GM12878 (cell line): Measurements from ENCODE around the gene SPHKAP. TPM values are rescaled to one million over a fixed set of nuclear protein-coding genes. Genes with fewer than 3 reads are reported as not detected.

Experiments
- ATAC-seq: fragments of 200-7000 bp; cut with Tn5 transposase; 3 replicates; pipeline ENCODE4 v1.9.1; 2020; ENCODE audit warnings: mild to moderate bottlenecking, moderate library complexity
- BruUV-seq: library from RNA; stranded (reverse); fragments of 400-500 nt; replicated peaks from 2 replicates; lab custom pipeline; 2021; lab: Mats Ljungman, UMichigan
- CTCF ChIA-PET: fragments of 300-600 bp; sonication (Branson Sonifier 250); formaldehyde crosslinking; extraction: SDS; loops from one replicate; lab custom pipeline; 2021; ENCODE audit warnings: inconsistent platforms; lab: Yijun Ruan, JAX
- POLR2A ChIA-PET: fragments of 350-600 bp; formaldehyde crosslinking; extraction: SDS; loops from one replicate; lab custom pipeline; 2021; ENCODE audit warnings: inconsistent platforms; lab: Charles Lee
- RAD21 ChIA-PET: fragments of 300-600 bp; sonication (Branson Sonifier 250); formaldehyde crosslinking; loops from one replicate; lab custom pipeline; 2023; ENCODE audit warnings: antibody characterized with exemption; ENCODE audit not compliant: unreplicated experiment; lab: Charles Lee
- SMC1A ChIA-PET: fragments of 300-600 bp; sonication (Branson Sonifier 250); formaldehyde crosslinking; loops from one replicate; lab custom pipeline; 2023; ENCODE audit not compliant: unreplicated experiment, uncharacterized antibody; lab: Charles Lee
- DNase-seq: peaks from one replicate; pipeline ENCODE4 v3.0.0-alpha.2; 2011; ENCODE audit warnings: low read depth, low spot score
- FAIRE-seq: peaks from 3 replicates; lab custom pipeline; 2011; peaks lifted over from hg19 to GRCh38; lab: Jason Lieb, UNC
- H2AFZ ChIP-seq: 2 replicates; pipeline ENCODE4 v1.6.0; 2011; ENCODE audit warnings: low read depth, low read length, control low read depth; ENCODE audit not compliant: control insufficient read depth
- H3K27ac ChIP-seq: 2 replicates; pipeline ENCODE4 v1.5.1; 2011; ENCODE audit warnings: control low read depth; ENCODE audit not compliant: control insufficient read depth, insufficient read depth
- H3K27me3 ChIP-seq, 2 experiments: replicated peaks in 1 of 2; 2 replicates each; pipeline versions ENCODE4 v1.6.0 to v1.6.1; 2011; ENCODE audit warnings: low read length in 1 of 2; ENCODE audit not compliant: control insufficient read depth in 2 of 2, insufficient read depth in 2 of 2
- H3K36me3 ChIP-seq, 2 experiments: 2 replicates each; pipeline ENCODE4 v1.5.1; 2011; ENCODE audit warnings: low read length in 1 of 2; ENCODE audit not compliant: control insufficient read depth in 2 of 2, insufficient read depth in 2 of 2
- H3K4me1 ChIP-seq: 2 replicates; pipeline ENCODE4 v1.6.1; 2011; ENCODE audit warnings: mild to moderate bottlenecking, low read length, moderate library complexity, mixed read lengths; ENCODE audit not compliant: control insufficient read depth, insufficient read depth
- H3K4me2 ChIP-seq: 2 replicates; pipeline ENCODE4 v1.6.0; 2011; ENCODE audit warnings: control low read depth; ENCODE audit not compliant: control insufficient read depth, insufficient read depth
- H3K4me3 ChIP-seq: fragments of 200-600 bp; sonication (generic); 2 replicates; pipeline ENCODE4 v1.5.1; 2016
- H3K79me2 ChIP-seq: 2 replicates; pipeline ENCODE4 v1.6.0; 2011; ENCODE audit warnings: low read length; ENCODE audit not compliant: control insufficient read depth, insufficient read depth
- H3K9ac ChIP-seq: 2 replicates; pipeline ENCODE4 v1.8.0; 2011; ENCODE audit warnings: low read length, control low read depth, mixed read lengths; ENCODE audit not compliant: control insufficient read depth, insufficient read depth
- H3K9me3 ChIP-seq: replicated peaks from 3 replicates; pipeline ENCODE4 v1.5.1; 2011; ENCODE audit warnings: mild to moderate bottlenecking, low read length; ENCODE audit not compliant: control insufficient read depth, insufficient read depth
- H4K20me1 ChIP-seq: 2 replicates; pipeline ENCODE4 v1.6.0; 2011; ENCODE audit not compliant: control insufficient read depth, insufficient read depth
- CBX5 ChIP-seq: sonication (generic); IDR thresholded peaks from 2 replicates; pipeline ENCODE4 v1.6.1; 2016; ENCODE audit warnings: low read depth, moderate library complexity, mild to moderate bottlenecking, inconsistent platforms
- CREM ChIP-seq: IDR thresholded peaks from 2 replicates; pipeline ENCODE4 v1.6.1; 2014; ENCODE audit warnings: antibody characterized with exemption, low read depth
- EGR1 ChIP-seq, 2 experiments: IDR thresholded peaks; 1 replicate in 1 of 2; 2 replicates in 1 of 2; pipeline ENCODE4 v1.6.1; 2011 to 2012; ENCODE audit warnings: low read depth in 2 of 2, low read length in 2 of 2, borderline replicate concordance in 1 of 2, mild to moderate bottlenecking in 1 of 2, moderate library complexity in 1 of 2
- GATAD2B ChIP-seq: fragments of 450-650 bp; conservative IDR thresholded peaks from 2 replicates; pipeline ENCODE4 v1.6.1; 2017; ENCODE audit warnings: low read depth, mild to moderate bottlenecking, moderate library complexity
- HCFC1 ChIP-seq: fragments of 150-350 bp; IDR thresholded peaks from 2 replicates; pipeline ENCODE4 v1.6.1; 2014; ENCODE audit warnings: low read length
- HDAC2 ChIP-seq: fragments of 200-600 bp; sonication (generic); IDR thresholded peaks from 2 replicates; pipeline ENCODE4 v1.6.1; 2017
- HDAC6 ChIP-seq: fragments of 200-600 bp; sonication (generic); IDR thresholded peaks from one replicate; pipeline ENCODE4 v1.8.0; 2017; ENCODE audit warnings: antibody characterized with exemption; ENCODE audit not compliant: unreplicated experiment
- PAX8 ChIP-seq: fragments of 450-650 bp; IDR thresholded peaks from 2 replicates; pipeline ENCODE4 v1.6.1; 2017; ENCODE audit warnings: mild to moderate bottlenecking, moderate library complexity
- PML ChIP-seq: IDR thresholded peaks from 2 replicates; pipeline ENCODE4 v1.6.1; 2012; ENCODE audit warnings: low read length, inconsistent platforms
- POLR2A ChIP-seq: IDR thresholded peaks from 2 replicates; pipeline ENCODE4 v1.6.1; 2011; ENCODE audit warnings: low read depth, mild to moderate bottlenecking, low read length
- RELA ChIP-seq: fragments of 450-650 bp; IDR thresholded peaks from 2 replicates; pipeline ENCODE4 v1.8.0; 2014; ENCODE audit warnings: borderline replicate concordance; ENCODE audit not compliant: partially characterized antibody
- SMARCA5 ChIP-seq: fragments of 450-650 bp; IDR thresholded peaks from 2 replicates; pipeline ENCODE4 v1.6.1; 2017; ENCODE audit warnings: mild to moderate bottlenecking
- SP1 ChIP-seq: IDR thresholded peaks from one replicate; pipeline ENCODE4 v1.6.1; 2011; ENCODE audit warnings: low read depth, low read length
- TCF3 ChIP-seq: IDR thresholded peaks from 2 replicates; pipeline ENCODE4 v1.6.1; 2012; ENCODE audit warnings: low read depth, mild to moderate bottlenecking, low read length, borderline replicate concordance; ENCODE audit not compliant: insufficient read depth
- ZNF217 ChIP-seq: fragments of 450-650 bp; IDR thresholded peaks from 2 replicates; pipeline ENCODE4 v1.6.1; 2017; ENCODE audit warnings: antibody characterized with exemption, mild to moderate bottlenecking
- ZNF274 ChIP-seq: IDR thresholded peaks from one replicate; pipeline ENCODE4 v1.8.0; 2011; ENCODE audit not compliant: insufficient read length, insufficient read depth
- WGBS: methylation state at CpG from one replicate; pipeline ENCODE4 v1.1.6; 2016; ENCODE audit warnings: low lambda C conversion rate; ENCODE audit not compliant: insufficient replicate concordance, insufficient coverage; ENCODE audit errors: missing lambda C conversion rate; 5-methylcytosine and 5-hydroxymethylcytosine counted together
- in situ Hi-C: fragments of 300-500 bp; cut with MboI; formaldehyde crosslinking; loops from 9 replicates; pipeline ENCODE4 v1.14.3; 2018; ENCODE audit warnings: mixed read lengths
- intact Hi-C: fragments of 100-400 bp; cut with micrococcal nuclease; formaldehyde crosslinking; loops from one replicate; pipeline ENCODE4 v1.14.2; 2022; ENCODE audit not compliant: unreplicated experiment
- polyA plus RNA-seq, 11 experiments: library from polyadenylated mRNA; depleted of rRNA in 4 of 11; unstranded in 6 of 11; stranded (reverse) in 5 of 11; fragments of >200 nt; fragmentation: Nextera tagmentation in 4 of 11; fragmentation: Illumina TruSeq in 1 of 11; extraction: Ambion mirVana in 4 of 11; extraction: Trizol in 1 of 11; gene quantifications; 1 replicate in 1 of 11; 2 replicates in 10 of 11; pipeline versions ENCODE4 v1.2.1 to v1.2.3, GENCODE V29; 2011 to 2016; ENCODE audit warnings: inconsistent platforms in 2 of 11, missing spikeins in 2 of 11, low read depth in 1 of 11
- total RNA-seq, 4 experiments: library from RNA; depleted of rRNA in 3 of 4; stranded (reverse); fragments of >200 nt in 3 of 4; fragmentation: Illumina TruSeq in 1 of 4; extraction: Trizol in 1 of 4; gene quantifications; 2 replicates each; pipeline versions ENCODE4 v1.2.1 to v1.2.3, GENCODE V29; 2013 to 2021
- TF ChIP-seq, protein P1 (sequence below): IDR thresholded peaks from 2 replicates; pipeline ENCODE4 v1.6.1; 2012; ENCODE audit warnings: mild to moderate bottlenecking, low read depth, low read length
- TF ChIP-seq, protein P2 (sequence below): IDR thresholded peaks from 2 replicates; pipeline ENCODE4 v1.6.1; 2012; ENCODE audit warnings: low read depth, low read length, improper control_type of control experiment
- TF ChIP-seq, protein P3 (sequence below): fragments of 450-650 bp; IDR thresholded peaks from 2 replicates; pipeline ENCODE4 v1.6.1; 2017; ENCODE audit warnings: mild to moderate bottlenecking

SPHKAP gene
- total and polyA plus RNA-seq, 10 of the 15 experiments (the other 5 are each of a cell fraction or from before 2014, with no cell fraction given) = 0.03 TPM; not detected in 9

DNA sequence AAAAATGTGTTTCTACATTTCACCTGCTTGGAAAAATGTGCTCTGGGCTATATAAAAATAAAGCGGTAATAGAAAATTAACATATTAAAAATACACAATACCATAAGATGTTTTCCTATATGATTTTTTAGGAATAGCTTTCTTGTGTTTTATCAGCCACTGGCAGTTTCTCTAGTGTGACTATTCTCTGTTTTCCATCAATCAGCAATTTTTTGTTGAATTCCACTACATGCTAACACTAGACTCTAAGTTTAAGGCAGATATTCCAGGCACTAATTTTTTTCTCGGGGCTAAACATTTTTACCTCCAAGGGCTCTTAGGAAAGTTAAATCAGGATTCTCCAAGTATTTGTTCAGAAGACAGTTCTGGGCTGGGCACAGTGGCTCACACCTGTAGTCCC lies 140.5 kb downstream of the SPHKAP start:
- ChIA-PET SMC1A (interaction anchor here (1.3 to 1.4 kb wide), 2 partner anchors 57 to 617 kb away, joined by 3 read pairs; no protein-coding TSS in a partner anchor), POLR2A (no interaction called here), CTCF (interaction anchor here (0.6 to 3.2 kb wide), 6 partner anchors 9 to 619 kb away, joined by 3 to 10 read pairs (median 4); no protein-coding TSS in a partner anchor), RAD21 (interaction anchor here (1.1 kb wide), 1 partner anchor 279 kb away, joined by 3 read pairs; no protein-coding TSS in a partner anchor)
- no peak overlapping the region for H3K27ac ChIP-seq
- no peak overlapping the region for H3K9ac ChIP-seq
- FAIRE-seq (no peak), DNase-seq (no peak), ATAC-seq (no peak)
- H3K4me1 ChIP-seq = no peaks in the 10 kb centered on the region
- no peaks in the 10 kb centered on the region for H3K9me3 ChIP-seq
- H3K4me3 ChIP-seq = no peak overlapping the region
- H4K20me1 ChIP-seq = no peaks in the 10 kb centered on the region
- no peaks in the 10 kb centered on the region for H3K79me2 ChIP-seq
- H3K36me3 ChIP-seq = no peaks in the 10 kb centered on the region
- H3K4me2 ChIP-seq = no peak overlapping the region
- H3K27me3 ChIP-seq = no peaks in the 10 kb centered on the region
- intact Hi-C loops (no loop called here), in situ Hi-C loops (no loop called here)
- WGBS = 86% methylated on average over 2 of the region's 2 CpGs
- BruUV-seq = no TSS peak
- H2AFZ ChIP-seq = no peak overlapping the region
- TF ChIP-seq PML (no peak), POLR2A (no peak), HDAC2 (no peak), RELA (no peak), CBX5 (no peak), CREM (no peak), HCFC1 (no peak), EGR1 (IDR thresholded peaks at IDR 0.05; ENCODE audit: borderline replicate concordance in 1 of 2, low read depth in 2 of 2, low read length in 2 of 2) (no peak), HDAC6 (no peak), GATAD2B (no peak), ZNF217 (no peak), TCF3 (no peak), PAX8 (no peak), SP1 (no peak), SMARCA5 (no peak), ZNF274 (no peak)
- TF ChIP-seq, protein P1, sequence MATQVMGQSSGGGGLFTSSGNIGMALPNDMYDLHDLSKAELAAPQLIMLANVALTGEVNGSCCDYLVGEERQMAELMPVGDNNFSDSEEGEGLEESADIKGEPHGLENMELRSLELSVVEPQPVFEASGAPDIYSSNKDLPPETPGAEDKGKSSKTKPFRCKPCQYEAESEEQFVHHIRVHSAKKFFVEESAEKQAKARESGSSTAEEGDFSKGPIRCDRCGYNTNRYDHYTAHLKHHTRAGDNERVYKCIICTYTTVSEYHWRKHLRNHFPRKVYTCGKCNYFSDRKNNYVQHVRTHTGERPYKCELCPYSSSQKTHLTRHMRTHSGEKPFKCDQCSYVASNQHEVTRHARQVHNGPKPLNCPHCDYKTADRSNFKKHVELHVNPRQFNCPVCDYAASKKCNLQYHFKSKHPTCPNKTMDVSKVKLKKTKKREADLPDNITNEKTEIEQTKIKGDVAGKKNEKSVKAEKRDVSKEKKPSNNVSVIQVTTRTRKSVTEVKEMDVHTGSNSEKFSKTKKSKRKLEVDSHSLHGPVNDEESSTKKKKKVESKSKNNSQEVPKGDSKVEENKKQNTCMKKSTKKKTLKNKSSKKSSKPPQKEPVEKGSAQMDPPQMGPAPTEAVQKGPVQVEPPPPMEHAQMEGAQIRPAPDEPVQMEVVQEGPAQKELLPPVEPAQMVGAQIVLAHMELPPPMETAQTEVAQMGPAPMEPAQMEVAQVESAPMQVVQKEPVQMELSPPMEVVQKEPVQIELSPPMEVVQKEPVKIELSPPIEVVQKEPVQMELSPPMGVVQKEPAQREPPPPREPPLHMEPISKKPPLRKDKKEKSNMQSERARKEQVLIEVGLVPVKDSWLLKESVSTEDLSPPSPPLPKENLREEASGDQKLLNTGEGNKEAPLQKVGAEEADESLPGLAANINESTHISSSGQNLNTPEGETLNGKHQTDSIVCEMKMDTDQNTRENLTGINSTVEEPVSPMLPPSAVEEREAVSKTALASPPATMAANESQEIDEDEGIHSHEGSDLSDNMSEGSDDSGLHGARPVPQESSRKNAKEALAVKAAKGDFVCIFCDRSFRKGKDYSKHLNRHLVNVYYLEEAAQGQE = no peak
- TF ChIP-seq, protein P2, sequence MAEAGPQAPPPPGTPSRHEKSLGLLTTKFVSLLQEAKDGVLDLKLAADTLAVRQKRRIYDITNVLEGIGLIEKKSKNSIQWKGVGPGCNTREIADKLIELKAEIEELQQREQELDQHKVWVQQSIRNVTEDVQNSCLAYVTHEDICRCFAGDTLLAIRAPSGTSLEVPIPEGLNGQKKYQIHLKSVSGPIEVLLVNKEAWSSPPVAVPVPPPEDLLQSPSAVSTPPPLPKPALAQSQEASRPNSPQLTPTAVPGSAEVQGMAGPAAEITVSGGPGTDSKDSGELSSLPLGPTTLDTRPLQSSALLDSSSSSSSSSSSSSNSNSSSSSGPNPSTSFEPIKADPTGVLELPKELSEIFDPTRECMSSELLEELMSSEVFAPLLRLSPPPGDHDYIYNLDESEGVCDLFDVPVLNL = no peak
- TF ChIP-seq, protein P3, sequence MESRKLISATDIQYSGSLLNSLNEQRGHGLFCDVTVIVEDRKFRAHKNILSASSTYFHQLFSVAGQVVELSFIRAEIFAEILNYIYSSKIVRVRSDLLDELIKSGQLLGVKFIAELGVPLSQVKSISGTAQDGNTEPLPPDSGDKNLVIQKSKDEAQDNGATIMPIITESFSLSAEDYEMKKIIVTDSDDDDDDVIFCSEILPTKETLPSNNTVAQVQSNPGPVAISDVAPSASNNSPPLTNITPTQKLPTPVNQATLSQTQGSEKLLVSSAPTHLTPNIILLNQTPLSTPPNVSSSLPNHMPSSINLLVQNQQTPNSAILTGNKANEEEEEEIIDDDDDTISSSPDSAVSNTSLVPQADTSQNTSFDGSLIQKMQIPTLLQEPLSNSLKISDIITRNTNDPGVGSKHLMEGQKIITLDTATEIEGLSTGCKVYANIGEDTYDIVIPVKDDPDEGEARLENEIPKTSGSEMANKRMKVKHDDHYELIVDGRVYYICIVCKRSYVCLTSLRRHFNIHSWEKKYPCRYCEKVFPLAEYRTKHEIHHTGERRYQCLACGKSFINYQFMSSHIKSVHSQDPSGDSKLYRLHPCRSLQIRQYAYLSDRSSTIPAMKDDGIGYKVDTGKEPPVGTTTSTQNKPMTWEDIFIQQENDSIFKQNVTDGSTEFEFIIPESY = no peak
